H1 (cell line): ENCODE data around the gene ANXA4. TPM values are rescaled to one million over a fixed set of nuclear protein-coding genes. Genes with fewer than 3 reads are reported as not detected.
"Not testable (repeated sequence)": the region's sequence is repeated elsewhere in the genome, so short reads cannot be mapped to it uniquely, and the experiment has no call there.

Experiments
- CTCF ChIA-PET: fragments of 300-600 bp; sonication (Branson Sonifier 250); formaldehyde crosslinking; loops from one replicate; lab custom pipeline; 2021; ENCODE audit not compliant: partially characterized antibody; lab: Charles Lee
- POLR2A ChIA-PET: fragments of 300-600 bp; sonication (Branson Sonifier 250); formaldehyde crosslinking; loops from one replicate; lab custom pipeline; 2021; ENCODE audit warnings: inconsistent platforms; ENCODE audit not compliant: partially characterized antibody; lab: Charles Lee
- DNase-seq, 2 experiments: peaks; one replicate each; pipeline versions ENCODE4 v3.0.0 to v3.0.0-alpha.2; 2010 to 2022; ENCODE audit warnings: low spot score in 2 of 2, low read depth in 1 of 2, mixed read lengths in 1 of 2
- FAIRE-seq: peaks from 2 replicates; lab custom pipeline; 2011; peaks lifted over from hg19 to GRCh38; lab: Jason Lieb, UNC
- H2AFZ ChIP-seq: 2 replicates; pipeline ENCODE4 v1.8.1; 2012; ENCODE audit warnings: low read length, inconsistent platforms
- H2AK5ac ChIP-seq: 2 replicates; pipeline ENCODE4 v1.6.1; 2013; ENCODE audit warnings: low read depth, low read length
- H2BK120ac ChIP-seq: replicated peaks from 2 replicates; pipeline ENCODE3; 2013; ENCODE audit warnings: low read depth, low read length, inconsistent platforms
- H2BK12ac ChIP-seq: 2 replicates; pipeline ENCODE4 v1.6.1; 2013; ENCODE audit warnings: low read depth, low read length
- H2BK15ac ChIP-seq: 2 replicates; pipeline ENCODE4 v1.6.1; 2013; ENCODE audit warnings: low read length
- H2BK20ac ChIP-seq: 2 replicates; pipeline ENCODE4 v1.6.1; 2013; ENCODE audit warnings: low read length
- H2BK5ac ChIP-seq: 2 replicates; pipeline ENCODE4 v1.6.1; 2013; ENCODE audit warnings: low read depth, low read length
- H3K14ac ChIP-seq: 2 replicates; pipeline ENCODE4 v1.6.1; 2013; ENCODE audit warnings: inconsistent platforms; ENCODE audit not compliant: insufficient read length
- H3K18ac ChIP-seq: 2 replicates; pipeline ENCODE4 v1.6.1; 2013; ENCODE audit warnings: low read length; ENCODE audit errors: extremely low read depth
- H3K23ac ChIP-seq: 2 replicates; pipeline ENCODE4 v1.6.1; 2013; ENCODE audit warnings: inconsistent platforms; ENCODE audit not compliant: insufficient read length
- H3K23me2 ChIP-seq: 2 replicates; pipeline ENCODE4 v1.6.1; 2013; ENCODE audit warnings: low read depth, low read length
- H3K27ac ChIP-seq: 2 replicates; pipeline ENCODE4 v1.6.1; 2011; ENCODE audit warnings: low read depth, low read length, inconsistent platforms
- H3K27me3 ChIP-seq, 4 experiments: replicated peaks in 1 of 4; 1 replicate in 1 of 4; 2 replicates in 3 of 4; pipeline versions ENCODE4 v1.6.1 to v1.8.1; 2011 to 2013; ENCODE audit warnings: low read length in 3 of 4, mild to moderate bottlenecking in 3 of 4, inconsistent platforms in 2 of 4, mixed read lengths in 2 of 4, moderate library complexity in 1 of 4; ENCODE audit not compliant: control insufficient read depth in 3 of 4, insufficient read depth in 3 of 4; ENCODE audit errors: extremely low read depth in 1 of 4
- H3K36me3 ChIP-seq, 4 experiments: 2 replicates each; pipeline versions ENCODE4 v1.6.1 to v1.8.1; 2011 to 2013; ENCODE audit warnings: mild to moderate bottlenecking in 4 of 4, low read length in 3 of 4, moderate library complexity in 2 of 4, control low read depth in 1 of 4, inconsistent platforms in 1 of 4; ENCODE audit not compliant: insufficient read depth in 4 of 4, control insufficient read depth in 2 of 4
- H3K4ac ChIP-seq: replicated peaks from 2 replicates; pipeline ENCODE3; 2013; ENCODE audit warnings: low read length, low read depth, mixed read lengths, inconsistent platforms; ENCODE audit not compliant: insufficient read length
- H3K4me1 ChIP-seq, 4 experiments: replicated peaks in 1 of 4; 1 replicate in 1 of 4; 2 replicates in 3 of 4; pipeline versions ENCODE4 v1.6.1 to v1.8.1; 2011 to 2013; ENCODE audit warnings: low read length in 3 of 4, inconsistent platforms in 2 of 4, mixed read lengths in 1 of 4; ENCODE audit not compliant: insufficient read depth in 4 of 4, control insufficient read depth in 3 of 4
- H3K4me2 ChIP-seq, 2 experiments: 2 replicates each; pipeline versions ENCODE4 v1.6.1 to v1.8.1; 2011 to 2013; ENCODE audit warnings: low read depth in 2 of 2, low read length in 2 of 2, control low read depth in 1 of 2, inconsistent platforms in 1 of 2, mild to moderate bottlenecking in 1 of 2; ENCODE audit not compliant: insufficient read depth in 1 of 2
- H3K4me3 ChIP-seq, 4 experiments: fragments of 200-600, 300-600 bp in 1 of 4; sonication (generic), shearing (Covaris generic), sonication (Bioruptor Twin) in 1 of 4; 2 replicates each; pipeline versions ENCODE4 v1.5.1 to v1.8.1; 2011 to 2016; ENCODE audit warnings: low read length in 4 of 4, low read depth in 3 of 4, control low read depth in 2 of 4, inconsistent platforms in 2 of 4, mild to moderate bottlenecking in 2 of 4, mixed read lengths in 1 of 4, moderate library complexity in 1 of 4; ENCODE audit not compliant: insufficient read depth in 2 of 4; ENCODE audit errors: extremely low read depth in 1 of 4
- H3K56ac ChIP-seq: replicated peaks from 2 replicates; pipeline ENCODE3; 2013; ENCODE audit warnings: low read depth, mild to moderate bottlenecking, mixed read lengths, low read length, inconsistent platforms; ENCODE audit not compliant: insufficient read length
- H3K79me1 ChIP-seq: 2 replicates; pipeline ENCODE4 v1.6.1; 2013; ENCODE audit warnings: low read depth, low read length, control low read depth
- H3K79me2 ChIP-seq, 2 experiments: 2 replicates each; pipeline versions ENCODE4 v1.6.1 to v1.8.1; 2012 to 2013; ENCODE audit warnings: low read length in 2 of 2, mild to moderate bottlenecking in 2 of 2, inconsistent platforms in 1 of 2; ENCODE audit not compliant: insufficient read depth in 2 of 2, control insufficient read depth in 1 of 2
- H3K9ac ChIP-seq, 4 experiments: replicated peaks in 1 of 4; 1 replicate in 1 of 4; 2 replicates in 3 of 4; pipeline versions ENCODE4 v1.6.1 to v1.8.1; 2011 to 2013; ENCODE audit warnings: low read depth in 3 of 4, low read length in 3 of 4, control low read depth in 2 of 4, mild to moderate bottlenecking in 2 of 4, moderate library complexity in 2 of 4, inconsistent platforms in 1 of 4; ENCODE audit errors: extremely low read depth in 1 of 4
- H3K9me3 ChIP-seq, 2 experiments: 2 replicates each; pipeline versions ENCODE4 v1.6.1 to v1.8.1; 2012 to 2013; ENCODE audit warnings: mild to moderate bottlenecking in 2 of 2, moderate library complexity in 2 of 2, control low read depth in 1 of 2, inconsistent platforms in 1 of 2, low read depth in 1 of 2, low read length in 1 of 2, mixed read lengths in 1 of 2; ENCODE audit not compliant: insufficient read depth in 2 of 2
- H4K20me1 ChIP-seq, 2 experiments: replicated peaks in 1 of 2; 2 replicates each; pipeline versions ENCODE3 to v1.8.1; 2011 to 2013; ENCODE audit warnings: inconsistent platforms in 2 of 2, low read length in 2 of 2, mild to moderate bottlenecking in 1 of 2; ENCODE audit not compliant: insufficient read depth in 2 of 2, control insufficient read depth in 1 of 2
- H4K5ac ChIP-seq: 2 replicates; pipeline ENCODE4 v1.6.1; 2013; ENCODE audit warnings: low read length, low read depth, mixed read lengths, inconsistent platforms; ENCODE audit not compliant: insufficient read length
- H4K8ac ChIP-seq: 2 replicates; pipeline ENCODE4 v1.8.0; 2013; ENCODE audit warnings: mild to moderate bottlenecking, moderate library complexity, low read length, inconsistent platforms; ENCODE audit not compliant: insufficient read depth; ENCODE audit errors: extremely low read depth
- H4K91ac ChIP-seq: replicated peaks from 2 replicates; pipeline ENCODE3; 2013; ENCODE audit warnings: low read length, mixed read lengths, inconsistent platforms; ENCODE audit not compliant: insufficient read length
- EZH2 ChIP-seq: fragments of 200-600 bp; sonication (generic); IDR thresholded peaks from 2 replicates; pipeline ENCODE4 v1.7.1; 2012; ENCODE audit warnings: low read depth, mild to moderate bottlenecking, moderate library complexity, low read length, inconsistent platforms; ENCODE audit not compliant: severe bottlenecking
- WGBS, 2 experiments: shearing (Covaris generic) in 1 of 2; methylation state at CpG; one replicate each; pipeline versions ENCODE4 v1.1.6 to v1.1.7; 2013 to 2015; ENCODE audit warnings: low lambda C conversion rate in 2 of 2, mixed read lengths in 2 of 2, inconsistent platforms in 1 of 2, low coverage in 1 of 2, missing lambda C conversion rate in 1 of 2; ENCODE audit not compliant: insufficient replicate concordance in 2 of 2, insufficient coverage in 1 of 2, insufficient read length in 1 of 2; ENCODE audit errors: extremely low coverage in 1 of 2, missing lambda C conversion rate in 1 of 2; 5-methylcytosine and 5-hydroxymethylcytosine counted together
- polyA plus RNA-seq, 7 experiments: library from polyadenylated mRNA; depleted of rRNA in 3 of 7; stranded (reverse) in 5 of 7; unstranded in 2 of 7; fragments of >200 nt in 5 of 7; fragments of 200-250 nt in 2 of 7; gene quantifications; 1 replicate in 5 of 7; 2 replicates in 1 of 7; 4 replicates in 1 of 7; pipeline versions ENCODE4 v1.2.1 to v1.2.3, GENCODE V29; 2011 to 2013; ENCODE audit warnings: missing spikeins in 2 of 7, mixed read lengths in 2 of 7
- total RNA-seq: library from RNA; stranded (reverse); fragmentation: NEBNext Ultra II Directional; extraction: Animal tissue kit (Norgen Biotek cat#: 25700); gene quantifications from 2 replicates; pipeline ENCODE4 v1.2.1, GENCODE V29; 2021

Gene ANXA4
- total and polyA plus RNA-seq, 2 of the 8 experiments (the other 6 are each of a cell fraction or from before 2014, with no cell fraction given): 9.4 to 17.6 TPM

- no peak for TF ChIP-seq EZH2
- TF ChIP-seq, all 59 proteins: peak for 0
These were observed 20.9 kb downstream of the ANXA4 start (continued) for GRCh38 chr2:69762513-69763494.

GRCh38 chr2:69763831-69764230, 21.9 kb downstream of the ANXA4 start:
- CTCF ChIA-PET: interaction anchor here (1.2 kb wide), 1 partner anchor 17 kb away, joined by 4 read pairs; no protein-coding TSS in a partner anchor
- H3K27me3 ChIP-seq, H3K36me3 ChIP-seq, H4K5ac ChIP-seq, H2AFZ ChIP-seq, H3K14ac ChIP-seq, H3K23ac ChIP-seq, H3K18ac ChIP-seq, H2BK15ac ChIP-seq, H3K27ac ChIP-seq, H2BK5ac ChIP-seq, H2BK120ac ChIP-seq, H2AK5ac ChIP-seq, H4K20me1 ChIP-seq, H3K23me2 ChIP-seq, H2BK20ac ChIP-seq, H3K4ac ChIP-seq, H3K9ac ChIP-seq, H3K9me3 ChIP-seq, H3K79me2 ChIP-seq, DNase-seq, H3K4me2 ChIP-seq, H3K56ac ChIP-seq, H3K4me3 ChIP-seq, H3K79me1 ChIP-seq, H3K4me1 ChIP-seq, H4K91ac ChIP-seq, FAIRE-seq, H2BK12ac ChIP-seq, H4K8ac ChIP-seq, POLR2A ChIA-PET: not testable (repeated sequence)
- 93% methylated on average over 7 of the region's 7 CpGs; no CpG with 5 or more reads in 1 of the 2 experiments for WGBS, 2 experiments
